CD4-positive, alpha-beta T cell treated with Interleukin-12 subunit alpha and Interleukin-12 subunit beta, for 1 hour (primary cell): Measurements from ENCODE around the gene KCNK15.

Experiments used
- DNase-seq: peaks from one replicate; pipeline ENCODE4 v3.0.0-alpha.2; 2020

Gene KCNK15

GRCh38 chr20:44792796-44793195, 47.1 kb downstream of the KCNK15 start:
- DNase-seq, result no peak

GRCh38 chr20:44795836-44796235, 50.2 kb downstream of the KCNK15 start:
- no peak for DNase-seq

DNA sequence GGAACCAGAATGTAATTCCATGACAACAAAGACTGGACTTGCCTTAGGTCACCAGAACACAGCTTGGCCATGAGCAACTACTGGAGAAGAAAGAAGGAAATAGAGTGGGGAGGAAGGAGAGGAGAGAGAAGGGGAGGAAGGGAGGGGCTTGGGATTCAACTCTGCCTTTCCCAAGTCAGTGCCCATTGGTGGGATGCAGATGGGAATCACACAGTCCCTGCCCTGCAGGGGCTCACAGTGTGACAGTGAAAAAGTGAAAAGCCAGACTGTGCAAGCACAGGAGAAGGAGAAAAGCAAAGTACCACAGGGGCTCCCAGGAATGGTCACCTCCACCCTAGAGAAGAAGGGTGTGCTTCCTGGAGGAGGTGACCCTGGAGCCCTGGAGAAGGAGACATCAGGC, 50.6 kb downstream of the KCNK15 start:
- no peak for DNase-seq

DNA sequence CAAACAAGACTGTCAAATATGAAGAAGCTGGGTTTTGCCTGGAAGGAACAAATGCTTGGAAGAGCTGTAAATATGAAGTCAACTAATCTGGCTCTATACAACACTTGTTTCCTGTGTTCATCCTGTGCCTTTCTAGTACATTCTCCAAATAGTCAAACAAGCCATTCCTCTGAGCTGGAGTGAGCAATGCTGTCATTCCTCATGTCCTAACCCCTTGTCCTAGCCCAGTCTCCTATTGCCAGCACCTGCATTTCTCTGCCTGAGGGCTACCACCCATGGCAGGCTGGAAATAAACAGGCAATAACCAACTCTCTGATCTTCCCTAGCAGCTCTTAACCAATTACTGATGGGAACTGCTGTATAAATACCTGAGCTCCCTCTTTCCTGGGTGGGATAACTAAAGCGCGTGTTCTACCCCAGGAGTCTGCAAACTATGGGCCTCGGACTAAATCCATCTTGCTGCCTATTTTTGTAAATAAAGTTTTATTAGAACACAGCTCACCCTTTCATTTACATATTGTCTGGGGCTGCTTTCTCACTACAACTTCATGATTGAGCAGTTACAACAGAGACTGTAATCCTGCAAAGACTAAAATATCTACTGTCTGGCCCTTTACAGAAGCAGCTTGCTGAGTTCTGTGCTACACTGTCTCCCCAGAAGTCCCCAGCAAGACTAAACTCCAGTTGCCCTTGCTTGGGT, 51.2 kb downstream of the KCNK15 start:
- no peak for DNase-seq

DNA sequence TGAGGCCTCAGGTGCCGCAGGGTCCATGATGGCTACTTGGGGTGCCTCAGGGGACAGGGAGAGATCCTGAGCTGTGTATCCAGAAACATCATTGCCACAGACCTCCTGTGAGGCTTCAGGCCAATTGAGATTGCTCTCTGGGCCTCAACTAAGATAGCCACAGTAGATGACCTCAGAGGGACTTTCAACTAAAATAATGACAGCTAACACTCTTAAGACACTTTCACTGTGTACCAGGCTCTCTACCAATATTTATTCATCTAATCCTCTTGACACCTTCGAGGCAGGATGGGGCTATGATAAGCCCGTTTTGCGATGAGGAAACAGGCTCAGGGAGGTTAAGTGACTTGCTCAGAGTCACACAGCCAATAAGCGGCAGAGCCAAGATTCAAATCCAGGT, 54.0 kb downstream of the KCNK15 start:
- DNase-seq, result no peak

DNA sequence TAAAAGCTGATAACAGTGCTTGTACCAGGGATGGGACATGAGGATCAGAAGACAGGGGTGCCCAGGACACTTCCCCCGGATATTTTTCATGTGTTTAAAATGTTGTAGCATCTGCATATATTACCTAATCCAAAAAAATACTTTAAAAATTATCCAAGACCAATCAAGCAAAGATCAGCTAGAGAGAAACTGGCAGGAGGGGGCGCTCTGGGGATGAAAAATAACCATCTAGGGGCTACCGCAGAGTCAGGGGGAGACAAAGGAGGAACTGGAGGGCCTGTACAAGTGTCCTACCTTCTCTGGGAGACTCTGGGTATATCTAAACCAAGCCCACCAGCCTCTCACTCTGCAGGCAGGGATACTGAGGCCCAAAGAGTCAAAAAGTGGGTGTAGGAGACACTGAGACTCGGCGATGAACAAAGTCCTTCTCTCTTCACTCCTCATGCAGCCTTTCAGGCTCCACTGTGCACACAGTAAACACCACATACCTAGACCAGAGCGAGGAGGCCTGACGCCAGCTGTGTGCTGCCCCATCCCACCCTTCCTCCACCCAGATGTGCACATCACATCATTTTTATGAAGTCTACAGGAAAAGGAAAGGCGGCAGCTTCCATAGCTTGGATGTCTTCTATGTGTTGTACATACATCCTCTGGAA, 54.9 kb downstream of the KCNK15 start:
- no peak for DNase-seq
